SK-N-SH (cell line): ENCODE data around the gene MCTP2.

Source experiments
- FOXM1 ChIP-seq: IDR thresholded peaks from 2 replicates; pipeline ENCODE4 v1.4.0; 2012; ENCODE audit warnings: low read depth, mild to moderate bottlenecking
- GABPA ChIP-seq: IDR thresholded peaks from 2 replicates; pipeline ENCODE4 v1.4.0; 2012; ENCODE audit warnings: low read depth, mild to moderate bottlenecking
- JUND ChIP-seq: IDR thresholded peaks from 2 replicates; pipeline ENCODE4 v1.4.0; 2012
- TCF12 ChIP-seq: IDR thresholded peaks from 2 replicates; pipeline ENCODE4 v1.4.0; 2012
- TF ChIP-seq, protein P1 (sequence below): fragments of 200-600 bp; sonication (generic); IDR thresholded peaks from 2 replicates; pipeline ENCODE4 v1.6.1; 2017; ENCODE audit warnings: antibody characterized with exemption, mild to moderate bottlenecking, moderate library complexity
- TF ChIP-seq, protein P2 (sequence below): IDR thresholded peaks from 2 replicates; pipeline ENCODE4; 2012

DNA sequence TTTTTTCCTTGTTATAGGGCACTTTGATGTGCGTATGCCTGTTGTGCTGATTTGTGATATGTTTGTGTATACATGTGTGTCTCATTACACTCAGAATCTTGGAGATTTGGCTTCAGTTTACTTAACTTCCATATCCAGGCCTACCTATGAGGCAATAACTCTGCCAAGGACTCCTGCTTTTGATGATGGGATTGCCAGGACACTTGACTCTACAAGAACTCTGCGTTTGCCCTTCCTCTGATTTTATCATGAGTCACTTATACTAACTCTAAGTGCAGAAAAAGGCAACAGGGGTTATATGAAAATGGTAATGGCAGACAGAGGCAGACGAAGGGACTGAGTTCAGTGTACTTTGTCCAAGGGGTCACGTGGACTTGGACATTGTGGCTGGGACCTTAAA lies 33.6 kb downstream of the MCTP2 start:
- TF ChIP-seq, protein P1, sequence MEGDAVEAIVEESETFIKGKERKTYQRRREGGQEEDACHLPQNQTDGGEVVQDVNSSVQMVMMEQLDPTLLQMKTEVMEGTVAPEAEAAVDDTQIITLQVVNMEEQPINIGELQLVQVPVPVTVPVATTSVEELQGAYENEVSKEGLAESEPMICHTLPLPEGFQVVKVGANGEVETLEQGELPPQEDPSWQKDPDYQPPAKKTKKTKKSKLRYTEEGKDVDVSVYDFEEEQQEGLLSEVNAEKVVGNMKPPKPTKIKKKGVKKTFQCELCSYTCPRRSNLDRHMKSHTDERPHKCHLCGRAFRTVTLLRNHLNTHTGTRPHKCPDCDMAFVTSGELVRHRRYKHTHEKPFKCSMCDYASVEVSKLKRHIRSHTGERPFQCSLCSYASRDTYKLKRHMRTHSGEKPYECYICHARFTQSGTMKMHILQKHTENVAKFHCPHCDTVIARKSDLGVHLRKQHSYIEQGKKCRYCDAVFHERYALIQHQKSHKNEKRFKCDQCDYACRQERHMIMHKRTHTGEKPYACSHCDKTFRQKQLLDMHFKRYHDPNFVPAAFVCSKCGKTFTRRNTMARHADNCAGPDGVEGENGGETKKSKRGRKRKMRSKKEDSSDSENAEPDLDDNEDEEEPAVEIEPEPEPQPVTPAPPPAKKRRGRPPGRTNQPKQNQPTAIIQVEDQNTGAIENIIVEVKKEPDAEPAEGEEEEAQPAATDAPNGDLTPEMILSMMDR, result no peak
- TF ChIP-seq GABPA (no peak), TCF12 (no peak), JUND (no peak), FOXM1 (no peak)
- TF ChIP-seq, protein P2, sequence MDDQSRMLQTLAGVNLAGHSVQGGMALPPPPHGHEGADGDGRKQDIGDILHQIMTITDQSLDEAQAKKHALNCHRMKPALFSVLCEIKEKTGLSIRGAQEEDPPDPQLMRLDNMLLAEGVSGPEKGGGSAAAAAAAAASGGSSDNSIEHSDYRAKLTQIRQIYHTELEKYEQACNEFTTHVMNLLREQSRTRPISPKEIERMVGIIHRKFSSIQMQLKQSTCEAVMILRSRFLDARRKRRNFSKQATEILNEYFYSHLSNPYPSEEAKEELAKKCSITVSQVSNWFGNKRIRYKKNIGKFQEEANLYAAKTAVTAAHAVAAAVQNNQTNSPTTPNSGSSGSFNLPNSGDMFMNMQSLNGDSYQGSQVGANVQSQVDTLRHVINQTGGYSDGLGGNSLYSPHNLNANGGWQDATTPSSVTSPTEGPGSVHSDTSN, result no peak
